ENCODE data around the gene NDUFAF4.

NDUFAF4 gene

GRCh38 chr6:96865055-96865405 is 32.7 kb downstream of the NDUFAF4 start:
- ChIA-PET POLR2A (no interaction called here), CTCF (interaction anchor here (1.0 kb wide), 1 partner anchor 35 kb away, joined by 3 read pairs; no protein-coding TSS in a partner anchor)
- no peak for TF ChIP-seq CTCF (IDR thresholded peaks at IDR 0.05; ENCODE audit: control extremely low read depth, extremely low read depth, low read depth, missing control alignments)
- DNase-seq (ENCODE audit: extremely low spot score): no peak

- POLR2A ChIA-PET: no interaction called here
- DNase-seq (ENCODE audit: extremely low spot score): no peak
- CTCF ChIA-PET: no interaction called here
- TF ChIP-seq CTCF (IDR thresholded peaks at IDR 0.05; ENCODE audit: control extremely low read depth, extremely low read depth, low read depth, missing control alignments): no peak
Observed at GRCh38 chr6:96864216-96865054, 33.3 kb downstream of the NDUFAF4 start.

- CTCF ChIA-PET: no interaction called here
- POLR2A ChIA-PET: no interaction called here
- TF ChIP-seq CTCF (IDR thresholded peaks at IDR 0.05; ENCODE audit: control extremely low read depth, extremely low read depth, low read depth, missing control alignments): no peak
- DNase-seq (ENCODE audit: extremely low spot score): no peak
Observed at GRCh38 chr6:96862560-96862959, 35.1 kb downstream of the NDUFAF4 start.

GRCh38 chr6:96861588-96861987 is 36.1 kb downstream of the NDUFAF4 start:
- no peak for DNase-seq (ENCODE audit: extremely low spot score)

GRCh38 chr6:96856856-96857255 is 40.8 kb downstream of the NDUFAF4 start:
- ChIA-PET POLR2A (no interaction called here), CTCF (no interaction called here)
- no peak for TF ChIP-seq CTCF (IDR thresholded peaks at IDR 0.05; ENCODE audit: control extremely low read depth, extremely low read depth, low read depth, missing control alignments)
- no peak for DNase-seq (ENCODE audit: extremely low spot score)

More at GRCh38 chr6:96861588-96861987, 36.1 kb downstream of the NDUFAF4 start:
- ChIA-PET POLR2A (no interaction called here), CTCF (no interaction called here)
- no peak for TF ChIP-seq CTCF (IDR thresholded peaks at IDR 0.05; ENCODE audit: control extremely low read depth, extremely low read depth, low read depth, missing control alignments)

GRCh38 chr6:96853083-96853482 is 44.6 kb downstream of the NDUFAF4 start:
- no peak for TF ChIP-seq CTCF (IDR thresholded peaks at IDR 0.05; ENCODE audit: control extremely low read depth, extremely low read depth, low read depth, missing control alignments)
- ChIA-PET POLR2A (no interaction called here), CTCF (no interaction called here)
- DNase-seq (ENCODE audit: extremely low spot score): no peak

Measured in GM10248 (cell line).